GM23338 (cell line): ENCODE data around the gene ACCS. TPM values are rescaled to one million over a fixed set of nuclear protein-coding genes. Genes with fewer than 3 reads are reported as not detected.

Source experiments
- ATAC-seq: fragments of 200-7000 bp; cut with Tn5 transposase; 3 replicates; pipeline ENCODE4 v1.9.1; 2020
- DNase-seq: peaks from one replicate; pipeline ENCODE4 v3.0.0-alpha.2; 2015; ENCODE audit warnings: low spot score
- H2AFZ ChIP-seq: fragments of 200-600 bp; sonication (generic); 2 replicates; pipeline ENCODE4 v1.8.0; 2016; ENCODE audit warnings: antibody characterized with exemption, mild to moderate bottlenecking, moderate library complexity
- H3F3A ChIP-seq: fragments of 200-600 bp; sonication (generic); replicated peaks from 2 replicates; pipeline ENCODE4 v1.8.0; 2017; ENCODE audit warnings: antibody characterized with exemption, mixed run types, low read depth
- H3K27ac ChIP-seq: fragments of 200-600 bp; sonication (generic); 2 replicates; pipeline ENCODE4 v1.6.1; 2016; ENCODE audit warnings: low read depth
- H3K27me3 ChIP-seq: fragments of 200-600 bp; sonication (generic); 2 replicates; pipeline ENCODE4 v1.8.0; 2016; ENCODE audit warnings: mild to moderate bottlenecking, mixed run types, moderate library complexity; ENCODE audit not compliant: insufficient read depth
- H3K36me3 ChIP-seq: fragments of 200-600 bp; sonication (generic); 2 replicates; pipeline ENCODE4 v1.8.0; 2016; ENCODE audit warnings: mild to moderate bottlenecking; ENCODE audit not compliant: insufficient read depth
- H3K4me1 ChIP-seq: fragments of 200-600 bp; sonication (generic); 2 replicates; pipeline ENCODE4 v1.8.0; 2016; ENCODE audit warnings: mild to moderate bottlenecking, moderate library complexity; ENCODE audit not compliant: insufficient read depth
- H3K4me2 ChIP-seq: fragments of 200-600 bp; sonication (generic); 2 replicates; pipeline ENCODE4 v1.7.1; 2017; ENCODE audit warnings: mixed run types
- H3K4me3 ChIP-seq: fragments of 200-600 bp; sonication (generic); 2 replicates; pipeline ENCODE4 v1.6.1; 2016; ENCODE audit warnings: mixed run types
- H3K79me2 ChIP-seq: fragments of 200-600 bp; sonication (generic); replicated peaks from 2 replicates; pipeline ENCODE4 v1.8.0; 2017; ENCODE audit warnings: mild to moderate bottlenecking; ENCODE audit not compliant: insufficient read depth
- H3K9me2 ChIP-seq: fragments of 200-600 bp; sonication (generic); 2 replicates; pipeline ENCODE4 v1.8.0; 2017; ENCODE audit not compliant: insufficient read depth
- H4K20me1 ChIP-seq: fragments of 200-600 bp; sonication (generic); replicated peaks from 2 replicates; pipeline ENCODE4 v1.8.0; 2017; ENCODE audit warnings: mild to moderate bottlenecking; ENCODE audit not compliant: insufficient read depth
- H3K27ac Mint-ChIP-seq: 2 replicates; pipeline ENCODE4 v1.8.0; 2020; ENCODE audit warnings: inconsistent platforms, mild to moderate bottlenecking, moderate library complexity, mixed read lengths
- H3K27me3 Mint-ChIP-seq: 3 replicates; pipeline ENCODE4 v1.8.0; 2022; ENCODE audit warnings: low read depth, mild to moderate bottlenecking, moderate library complexity, mixed read lengths, inconsistent platforms; ENCODE audit not compliant: insufficient read depth, poor library complexity
- H3K36me3 Mint-ChIP-seq: 3 replicates; pipeline ENCODE4 v1.8.0; 2021; ENCODE audit warnings: low read depth, mild to moderate bottlenecking, inconsistent platforms, moderate library complexity, mixed read lengths
- H3K4me1 Mint-ChIP-seq: 3 replicates; pipeline ENCODE4 v1.8.0; 2020; ENCODE audit warnings: mild to moderate bottlenecking, inconsistent platforms, mixed read lengths
- H3K4me3 Mint-ChIP-seq: 3 replicates; pipeline ENCODE4 v1.8.0; 2021; ENCODE audit warnings: moderate library complexity, mild to moderate bottlenecking, inconsistent platforms, mixed read lengths
- H3K9me3 Mint-ChIP-seq: 3 replicates; pipeline ENCODE4 v1.8.0; 2020; ENCODE audit warnings: moderate library complexity, mild to moderate bottlenecking, inconsistent platforms, mixed read lengths
- CREB1 ChIP-seq: fragments of 250-450 bp; sonication (Bioruptor Pico); IDR thresholded peaks from 2 replicates; pipeline ENCODE4 v1.5.0; 2020; ENCODE audit warnings: low read depth, mild to moderate bottlenecking, moderate library complexity
- CTCF ChIP-seq, 2 experiments: fragments of 200-600 bp in 1 of 2; sonication (generic) in 1 of 2; conservative IDR thresholded peaks; 2 replicates each; pipeline versions ENCODE4 v1.5.1 to v1.6.1; 2016 to 2017; ENCODE audit warnings: antibody characterized with exemption in 2 of 2, low read depth in 2 of 2, mild to moderate bottlenecking in 2 of 2, moderate library complexity in 1 of 2
- EZH2 ChIP-seq: fragments of 200-600 bp; sonication (generic); IDR thresholded peaks from one replicate; pipeline ENCODE4 v1.8.0; 2017; ENCODE audit warnings: antibody characterized with exemption, mild to moderate bottlenecking, low read depth; ENCODE audit not compliant: unreplicated experiment
- EZH2phosphoT487 ChIP-seq: fragments of 200-600 bp; sonication (generic); IDR thresholded peaks from one replicate; pipeline ENCODE4 v1.8.1; 2018; ENCODE audit warnings: antibody characterized with exemption; ENCODE audit not compliant: unreplicated experiment
- JUNB ChIP-seq: IDR thresholded peaks from one replicate; pipeline ENCODE4 v1.6.1; 2016; ENCODE audit warnings: antibody characterized with exemption; ENCODE audit not compliant: unreplicated experiment
- NANOG ChIP-seq: IDR thresholded peaks from 2 replicates; pipeline ENCODE4 v1.6.1; 2016; ENCODE audit warnings: antibody characterized with exemption, borderline replicate concordance
- POLR2AphosphoS5 ChIP-seq: IDR thresholded peaks from 2 replicates; pipeline ENCODE4 v1.6.1; 2016; ENCODE audit warnings: antibody characterized with exemption, low read depth
- STAT1 ChIP-seq: IDR thresholded peaks from one replicate; pipeline ENCODE4 v1.6.1; 2016; ENCODE audit warnings: antibody characterized with exemption; ENCODE audit not compliant: unreplicated experiment
- ZNF114 ChIP-seq: fragments of 250-450 bp; sonication (Bioruptor Pico); IDR thresholded peaks from 2 replicates; pipeline ENCODE4 v1.5.0; 2020; ENCODE audit warnings: mild to moderate bottlenecking, moderate library complexity
- ZNF331 ChIP-seq: fragments of 250-450 bp; sonication (Bioruptor Pico); IDR thresholded peaks from 2 replicates; pipeline ENCODE4 v1.5.0; 2020; ENCODE audit warnings: low read depth, mild to moderate bottlenecking, moderate library complexity
- polyA plus RNA-seq: library from polyadenylated mRNA; unstranded; fragments of >200 nt; fragmentation: Nextera tagmentation; extraction: Ambion mirVana; gene quantifications from 2 replicates; pipeline ENCODE4 v1.2.1, GENCODE V29; 2016
- total RNA-seq: library from RNA; depleted of rRNA; stranded (reverse); fragments of >200 nt; shearing (Covaris generic); gene quantifications from 2 replicates; pipeline ENCODE4 v1.2.3, GENCODE V29; 2014
- TF ChIP-seq, protein P1 (sequence below): IDR thresholded peaks from one replicate; pipeline ENCODE4 v1.6.1; 2018; ENCODE audit warnings: antibody characterized with exemption; ENCODE audit not compliant: unreplicated experiment
- TF ChIP-seq, protein P2 (sequence below): fragments of 250-450 bp; sonication (Bioruptor Pico); IDR thresholded peaks from 2 replicates; pipeline ENCODE4 v1.5.0; 2020; ENCODE audit warnings: mild to moderate bottlenecking, moderate library complexity
- TF ChIP-seq, protein P3 (sequence below): IDR thresholded peaks from 2 replicates; pipeline ENCODE4 v1.6.1; 2016; ENCODE audit warnings: antibody characterized with exemption

The ACCS gene
- total and polyA plus RNA-seq, 2 experiments from 2014 or later, result 3.6 to 6.6 TPM

- Mint-ChIP-seq H3K9me3 (no peaks in the 10 kb centered on the region), H3K27ac (no peak overlapping the region), H3K36me3 (no peaks in the 10 kb centered on the region; the same call in 2 of the 3 replicates), H3K4me1 (peaks cover 14% of the 10 kb centered on the region), H3K4me3 (no peak overlapping the region), H3K27me3 (peaks cover 6% of the 10 kb centered on the region)
- DNase-seq (no peak), ATAC-seq (no peak)
- no peaks in the 10 kb centered on the region for H4K20me1 ChIP-seq
- no peak overlapping the region for H3K27ac ChIP-seq
- H3K4me2 ChIP-seq, result no peak overlapping the region
- no peak overlapping the region for H2AFZ ChIP-seq
- TF ChIP-seq, protein P1, sequence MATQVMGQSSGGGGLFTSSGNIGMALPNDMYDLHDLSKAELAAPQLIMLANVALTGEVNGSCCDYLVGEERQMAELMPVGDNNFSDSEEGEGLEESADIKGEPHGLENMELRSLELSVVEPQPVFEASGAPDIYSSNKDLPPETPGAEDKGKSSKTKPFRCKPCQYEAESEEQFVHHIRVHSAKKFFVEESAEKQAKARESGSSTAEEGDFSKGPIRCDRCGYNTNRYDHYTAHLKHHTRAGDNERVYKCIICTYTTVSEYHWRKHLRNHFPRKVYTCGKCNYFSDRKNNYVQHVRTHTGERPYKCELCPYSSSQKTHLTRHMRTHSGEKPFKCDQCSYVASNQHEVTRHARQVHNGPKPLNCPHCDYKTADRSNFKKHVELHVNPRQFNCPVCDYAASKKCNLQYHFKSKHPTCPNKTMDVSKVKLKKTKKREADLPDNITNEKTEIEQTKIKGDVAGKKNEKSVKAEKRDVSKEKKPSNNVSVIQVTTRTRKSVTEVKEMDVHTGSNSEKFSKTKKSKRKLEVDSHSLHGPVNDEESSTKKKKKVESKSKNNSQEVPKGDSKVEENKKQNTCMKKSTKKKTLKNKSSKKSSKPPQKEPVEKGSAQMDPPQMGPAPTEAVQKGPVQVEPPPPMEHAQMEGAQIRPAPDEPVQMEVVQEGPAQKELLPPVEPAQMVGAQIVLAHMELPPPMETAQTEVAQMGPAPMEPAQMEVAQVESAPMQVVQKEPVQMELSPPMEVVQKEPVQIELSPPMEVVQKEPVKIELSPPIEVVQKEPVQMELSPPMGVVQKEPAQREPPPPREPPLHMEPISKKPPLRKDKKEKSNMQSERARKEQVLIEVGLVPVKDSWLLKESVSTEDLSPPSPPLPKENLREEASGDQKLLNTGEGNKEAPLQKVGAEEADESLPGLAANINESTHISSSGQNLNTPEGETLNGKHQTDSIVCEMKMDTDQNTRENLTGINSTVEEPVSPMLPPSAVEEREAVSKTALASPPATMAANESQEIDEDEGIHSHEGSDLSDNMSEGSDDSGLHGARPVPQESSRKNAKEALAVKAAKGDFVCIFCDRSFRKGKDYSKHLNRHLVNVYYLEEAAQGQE, result no peak
- TF ChIP-seq CREB1 (CRISPR knock-in tag) (no peak), POLR2AphosphoS5 (no peak), EZH2phosphoT487 (no peak), EZH2 (no peak), CTCF (conservative IDR thresholded peaks at IDR 0.05; ENCODE audit: low read depth in 2 of 2) (no peak), ZNF331 (CRISPR knock-in tag) (no peak), ZNF114 (no peak), STAT1 (no peak), JUNB (no peak), NANOG (no peak)
- TF ChIP-seq, protein P2, sequence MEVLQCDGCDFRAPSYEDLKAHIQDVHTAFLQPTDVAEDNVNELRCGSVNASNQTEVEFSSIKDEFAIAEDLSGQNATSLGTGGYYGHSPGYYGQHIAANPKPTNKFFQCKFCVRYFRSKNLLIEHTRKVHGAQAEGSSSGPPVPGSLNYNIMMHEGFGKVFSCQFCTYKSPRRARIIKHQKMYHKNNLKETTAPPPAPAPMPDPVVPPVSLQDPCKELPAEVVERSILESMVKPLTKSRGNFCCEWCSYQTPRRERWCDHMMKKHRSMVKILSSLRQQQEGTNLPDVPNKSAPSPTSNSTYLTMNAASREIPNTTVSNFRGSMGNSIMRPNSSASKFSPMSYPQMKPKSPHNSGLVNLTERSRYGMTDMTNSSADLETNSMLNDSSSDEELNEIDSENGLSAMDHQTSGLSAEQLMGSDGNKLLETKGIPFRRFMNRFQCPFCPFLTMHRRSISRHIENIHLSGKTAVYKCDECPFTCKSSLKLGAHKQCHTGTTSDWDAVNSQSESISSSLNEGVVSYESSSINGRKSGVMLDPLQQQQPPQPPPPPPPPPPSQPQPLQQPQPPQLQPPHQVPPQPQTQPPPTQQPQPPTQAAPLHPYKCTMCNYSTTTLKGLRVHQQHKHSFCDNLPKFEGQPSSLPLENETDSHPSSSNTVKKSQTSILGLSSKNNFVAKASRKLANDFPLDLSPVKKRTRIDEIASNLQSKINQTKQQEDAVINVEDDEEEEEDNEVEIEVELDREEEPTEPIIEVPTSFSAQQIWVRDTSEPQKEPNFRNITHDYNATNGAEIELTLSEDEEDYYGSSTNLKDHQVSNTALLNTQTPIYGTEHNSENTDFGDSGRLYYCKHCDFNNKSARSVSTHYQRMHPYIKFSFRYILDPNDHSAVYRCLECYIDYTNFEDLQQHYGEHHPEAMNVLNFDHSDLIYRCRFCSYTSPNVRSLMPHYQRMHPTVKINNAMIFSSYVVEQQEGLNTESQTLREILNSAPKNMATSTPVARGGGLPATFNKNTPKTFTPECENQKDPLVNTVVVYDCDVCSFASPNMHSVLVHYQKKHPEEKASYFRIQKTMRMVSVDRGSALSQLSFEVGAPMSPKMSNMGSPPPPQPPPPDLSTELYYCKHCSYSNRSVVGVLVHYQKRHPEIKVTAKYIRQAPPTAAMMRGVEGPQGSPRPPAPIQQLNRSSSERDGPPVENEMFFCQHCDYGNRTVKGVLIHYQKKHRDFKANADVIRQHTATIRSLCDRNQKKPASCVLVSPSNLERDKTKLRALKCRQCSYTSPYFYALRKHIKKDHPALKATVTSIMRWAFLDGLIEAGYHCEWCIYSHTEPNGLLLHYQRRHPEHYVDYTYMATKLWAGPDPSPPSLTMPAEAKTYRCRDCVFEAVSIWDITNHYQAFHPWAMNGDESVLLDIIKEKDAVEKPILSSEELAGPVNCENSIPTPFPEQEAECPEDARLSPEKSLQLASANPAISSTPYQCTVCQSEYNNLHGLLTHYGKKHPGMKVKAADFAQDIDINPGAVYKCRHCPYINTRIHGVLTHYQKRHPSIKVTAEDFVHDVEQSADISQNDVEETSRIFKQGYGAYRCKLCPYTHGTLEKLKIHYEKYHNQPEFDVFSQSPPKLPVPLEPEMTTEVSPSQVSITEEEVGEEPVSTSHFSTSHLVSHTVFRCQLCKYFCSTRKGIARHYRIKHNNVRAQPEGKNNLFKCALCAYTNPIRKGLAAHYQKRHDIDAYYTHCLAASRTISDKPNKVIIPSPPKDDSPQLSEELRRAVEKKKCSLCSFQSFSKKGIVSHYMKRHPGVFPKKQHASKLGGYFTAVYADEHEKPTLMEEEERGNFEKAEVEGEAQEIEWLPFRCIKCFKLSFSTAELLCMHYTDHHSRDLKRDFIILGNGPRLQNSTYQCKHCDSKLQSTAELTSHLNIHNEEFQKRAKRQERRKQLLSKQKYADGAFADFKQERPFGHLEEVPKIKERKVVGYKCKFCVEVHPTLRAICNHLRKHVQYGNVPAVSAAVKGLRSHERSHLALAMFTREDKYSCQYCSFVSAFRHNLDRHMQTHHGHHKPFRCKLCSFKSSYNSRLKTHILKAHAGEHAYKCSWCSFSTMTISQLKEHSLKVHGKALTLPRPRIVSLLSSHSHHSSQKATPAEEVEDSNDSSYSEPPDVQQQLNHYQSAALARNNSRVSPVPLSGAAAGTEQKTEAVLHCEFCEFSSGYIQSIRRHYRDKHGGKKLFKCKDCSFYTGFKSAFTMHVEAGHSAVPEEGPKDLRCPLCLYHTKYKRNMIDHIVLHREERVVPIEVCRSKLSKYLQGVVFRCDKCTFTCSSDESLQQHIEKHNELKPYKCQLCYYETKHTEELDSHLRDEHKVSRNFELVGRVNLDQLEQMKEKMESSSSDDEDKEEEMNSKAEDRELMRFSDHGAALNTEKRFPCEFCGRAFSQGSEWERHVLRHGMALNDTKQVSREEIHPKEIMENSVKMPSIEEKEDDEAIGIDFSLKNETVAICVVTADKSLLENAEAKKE (CRISPR knock-in tag), result no peak
- TF ChIP-seq, protein P3, sequence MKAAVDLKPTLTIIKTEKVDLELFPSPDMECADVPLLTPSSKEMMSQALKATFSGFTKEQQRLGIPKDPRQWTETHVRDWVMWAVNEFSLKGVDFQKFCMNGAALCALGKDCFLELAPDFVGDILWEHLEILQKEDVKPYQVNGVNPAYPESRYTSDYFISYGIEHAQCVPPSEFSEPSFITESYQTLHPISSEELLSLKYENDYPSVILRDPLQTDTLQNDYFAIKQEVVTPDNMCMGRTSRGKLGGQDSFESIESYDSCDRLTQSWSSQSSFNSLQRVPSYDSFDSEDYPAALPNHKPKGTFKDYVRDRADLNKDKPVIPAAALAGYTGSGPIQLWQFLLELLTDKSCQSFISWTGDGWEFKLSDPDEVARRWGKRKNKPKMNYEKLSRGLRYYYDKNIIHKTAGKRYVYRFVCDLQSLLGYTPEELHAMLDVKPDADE, result no peak
- H3F3A ChIP-seq, result no peaks in the 10 kb centered on the region
- H3K9me2 ChIP-seq, result no peaks in the 10 kb centered on the region
- peaks cover 15% of the 10 kb centered on the region for H3K4me1 ChIP-seq
- no peaks in the 10 kb centered on the region for H3K79me2 ChIP-seq
- H3K4me3 ChIP-seq, result no peak overlapping the region
- no peaks in the 10 kb centered on the region for H3K27me3 ChIP-seq
- no peaks in the 10 kb centered on the region for H3K36me3 ChIP-seq
Measured at GRCh38 chr11:44034639-44035038, 31.4 kb upstream of the ACCS start.
